Measurements from ENCODE around the gene TWNK. TPM values are rescaled to one million over a fixed set of nuclear protein-coding genes. Genes with fewer than 3 reads are reported as not detected.

Gene TWNK
- total and polyA plus RNA-seq, 2 donors (not counting 3 experiments of a cell fraction or from before 2014, with no cell fraction given), result 5.6 to 10.9 TPM

DNA sequence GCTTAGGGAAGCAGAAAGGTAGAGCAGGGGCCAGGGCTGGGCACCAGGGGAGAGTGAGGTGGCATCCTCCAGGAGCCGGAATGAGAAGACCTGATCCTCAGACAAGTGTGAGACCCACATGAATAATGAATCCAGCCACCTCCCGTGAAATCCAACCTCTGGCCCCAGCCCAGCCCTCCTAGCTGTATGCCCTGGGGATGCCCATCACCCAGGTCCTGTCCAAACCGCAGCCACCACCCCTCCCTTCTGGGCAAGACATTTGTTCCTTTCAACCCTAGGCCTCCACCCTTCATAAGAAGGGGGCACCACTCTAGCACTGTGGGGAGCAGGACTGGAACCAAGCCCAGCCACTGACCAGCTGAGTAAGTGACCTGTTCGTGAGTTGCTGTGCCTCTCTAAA, 33.9 kb downstream of the TWNK start:
- dilution Hi-C loops (cut with MboI; ENCODE audit: extremely low pct_ligation_motif_present, low sequenced_read_pairs), result no loop called here
- Histone ChIP-seq H3K4me3 (replicated peaks in 1 of 3; ENCODE audit: insufficient read depth in 1 of 3, low read depth in 1 of 3, low read length in 3 of 3) (no peak overlapping the region), H3K9ac (replicated peaks; ENCODE audit: extremely low read depth, insufficient read depth, low read length) (no peak overlapping the region), H2AFZ (ENCODE audit: low read depth, low read length) (no peak overlapping the region), H3K27me3 (ENCODE audit: control insufficient read depth in 2 of 2, insufficient read depth in 2 of 2, low read length in 2 of 2) (no peaks in the 10 kb centered on the region), H3K9me3 (replicated peaks; ENCODE audit: control insufficient read depth, insufficient read depth, low read length) (no peaks in the 10 kb centered on the region), H3K36me3 (ENCODE audit: control insufficient read depth in 2 of 2, extremely low read depth in 1 of 2, insufficient read depth in 2 of 2, low read length in 2 of 2) (no peaks in the 10 kb centered on the region), H3K79me2 (ENCODE audit: control insufficient read depth, insufficient read depth, low read length) (no peaks in the 10 kb centered on the region), H4K20me1 (replicated peaks; ENCODE audit: control insufficient read depth, extremely low read depth, insufficient read depth, low read length) (no peaks in the 10 kb centered on the region), H3K4me2 (ENCODE audit: insufficient read depth, low read length) (no peak overlapping the region), H3K9me1 (replicated peaks; ENCODE audit: control insufficient read depth, extremely low read depth, insufficient read depth, low read length) (no peaks in the 10 kb centered on the region), H3K4me1 (ENCODE audit: control insufficient read depth, extremely low read depth, insufficient read depth, low read length) (no peaks in the 10 kb centered on the region), H3K27ac (ENCODE audit: insufficient read depth, low read depth, low read length) (no peak overlapping the region)
- no peak for TF ChIP-seq MYC (IDR thresholded peaks at IDR 0.05; ENCODE audit: low read depth, low read length)
- no peak for TF ChIP-seq EZH2 (IDR thresholded peaks at IDR 0.05; ENCODE audit: borderline replicate concordance, low read depth, low read length, severe bottlenecking)
- no peak for TF ChIP-seq GATA2 (IDR thresholded peaks at IDR 0.05; ENCODE audit: insufficient read depth, insufficient read length, low read depth, low read length)
- TF ChIP-seq POLR2A (IDR thresholded peaks at IDR 0.05; ENCODE audit: low read depth, low read length), result no peak
- no peak for TF ChIP-seq POLR2AphosphoS5 (IDR thresholded peaks at IDR 0.05; ENCODE audit: insufficient read depth, low read depth, low read length)
- TF ChIP-seq, protein P1, sequence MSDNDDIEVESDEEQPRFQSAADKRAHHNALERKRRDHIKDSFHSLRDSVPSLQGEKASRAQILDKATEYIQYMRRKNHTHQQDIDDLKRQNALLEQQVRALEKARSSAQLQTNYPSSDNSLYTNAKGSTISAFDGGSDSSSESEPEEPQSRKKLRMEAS (IDR thresholded peaks at IDR 0.05; ENCODE audit: insufficient read depth, insufficient read length), result no peak
- no peak for TF ChIP-seq FOS (IDR thresholded peaks at IDR 0.05; ENCODE audit: borderline replicate concordance, insufficient read depth, low read length)
- TF ChIP-seq, protein P2, sequence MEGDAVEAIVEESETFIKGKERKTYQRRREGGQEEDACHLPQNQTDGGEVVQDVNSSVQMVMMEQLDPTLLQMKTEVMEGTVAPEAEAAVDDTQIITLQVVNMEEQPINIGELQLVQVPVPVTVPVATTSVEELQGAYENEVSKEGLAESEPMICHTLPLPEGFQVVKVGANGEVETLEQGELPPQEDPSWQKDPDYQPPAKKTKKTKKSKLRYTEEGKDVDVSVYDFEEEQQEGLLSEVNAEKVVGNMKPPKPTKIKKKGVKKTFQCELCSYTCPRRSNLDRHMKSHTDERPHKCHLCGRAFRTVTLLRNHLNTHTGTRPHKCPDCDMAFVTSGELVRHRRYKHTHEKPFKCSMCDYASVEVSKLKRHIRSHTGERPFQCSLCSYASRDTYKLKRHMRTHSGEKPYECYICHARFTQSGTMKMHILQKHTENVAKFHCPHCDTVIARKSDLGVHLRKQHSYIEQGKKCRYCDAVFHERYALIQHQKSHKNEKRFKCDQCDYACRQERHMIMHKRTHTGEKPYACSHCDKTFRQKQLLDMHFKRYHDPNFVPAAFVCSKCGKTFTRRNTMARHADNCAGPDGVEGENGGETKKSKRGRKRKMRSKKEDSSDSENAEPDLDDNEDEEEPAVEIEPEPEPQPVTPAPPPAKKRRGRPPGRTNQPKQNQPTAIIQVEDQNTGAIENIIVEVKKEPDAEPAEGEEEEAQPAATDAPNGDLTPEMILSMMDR (IDR thresholded peaks at IDR 0.05; ENCODE audit: extremely low read depth in 1 of 2, insufficient read depth in 1 of 2, low read depth in 1 of 2, low read length in 2 of 2), result no peak
- no peak for TF ChIP-seq JUN (IDR thresholded peaks at IDR 0.05; ENCODE audit: borderline replicate concordance, insufficient read depth, insufficient read length, low read depth)
- BruUV-seq (replicated peaks), result no TSS peak
- ChIA-PET CTCF (interaction anchor here (1.0 kb wide), 1 partner anchor 20 kb away, joined by 4 read pairs; no protein-coding TSS in a partner anchor), POLR2A (no interaction called here)
- no peak for FAIRE-seq
- intact Hi-C loops (cut with micrococcal nuclease), result no loop called here
- DNase-seq (ENCODE audit: low read depth, low spot score), result no peak
